AG04449 (cell line): Measurements from ENCODE around the gene IMMP2L.

Experiments
- CTCF ChIA-PET: fragments of 350-600 bp; formaldehyde crosslinking; extraction: SDS; loops from one replicate; lab custom pipeline; 2021; ENCODE audit warnings: antibody characterized with exemption; lab: Yijun Ruan, JAX
- POLR2A ChIA-PET: fragments of 400-600, 350-600 bp; formaldehyde crosslinking; extraction: SDS; loops from one replicate; lab custom pipeline; 2020; ENCODE audit warnings: antibody characterized with exemption, inconsistent platforms; lab: Yijun Ruan, JAX
- DNase-seq: peaks from one replicate; pipeline ENCODE4 v3.0.0-alpha.2; 2010; ENCODE audit warnings: low read depth, low spot score
- H3K4me3 ChIP-seq: 2 replicates; pipeline ENCODE4 v1.5.1; 2011; ENCODE audit warnings: low read depth, mild to moderate bottlenecking, control low read depth, low read length
- CTCF ChIP-seq: IDR thresholded peaks from one replicate; pipeline ENCODE4 v1.5.1; 2011; ENCODE audit warnings: mild to moderate bottlenecking, moderate library complexity, low read length, control low read depth, inconsistent platforms; ENCODE audit not compliant: insufficient read depth; ENCODE audit errors: missing control alignments

Gene IMMP2L

GRCh38 chr7:111499027-111499426 is 63.3 kb downstream of the IMMP2L start:
- POLR2A ChIA-PET, result no interaction called here
- H3K4me3 ChIP-seq, result no peak overlapping the region
- CTCF ChIA-PET, result interaction anchor here (1.4 kb wide), 2 partner anchors 11 kb away, joined by 3 to 6 read pairs; no protein-coding TSS in a partner anchor
- DNase-seq, result peak; percentile 5
- TF ChIP-seq CTCF, result no peak

DNA sequence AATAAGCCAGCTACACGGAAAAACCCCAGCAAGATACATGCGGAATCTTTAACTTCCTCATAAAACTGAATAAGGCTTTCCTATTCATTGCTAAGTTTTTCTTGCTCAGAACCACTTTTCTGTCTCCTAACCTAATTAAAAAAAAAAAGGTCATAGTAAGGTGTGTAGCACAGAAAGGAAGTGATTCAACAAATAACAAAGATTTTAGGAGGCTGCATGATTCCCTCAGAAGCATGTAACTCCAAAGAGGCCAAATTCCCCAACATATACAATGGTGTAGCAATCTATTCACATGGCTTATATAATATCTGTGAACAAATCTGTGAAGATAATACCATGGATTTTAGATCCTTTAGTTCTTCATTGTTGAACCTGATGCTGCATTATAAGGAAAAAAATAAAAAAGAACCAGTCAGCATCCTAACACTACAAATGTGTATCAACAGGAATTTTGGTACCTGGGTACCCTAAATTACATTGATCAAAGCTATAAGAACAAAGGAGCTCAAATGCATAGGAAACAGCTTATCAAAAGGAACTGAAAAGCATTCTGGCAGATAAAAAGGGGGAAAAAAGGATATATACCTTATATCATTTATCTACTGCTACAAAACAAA is 63.8 kb downstream of the IMMP2L start:
- ChIA-PET POLR2A (no interaction called here), CTCF (interaction anchor here (1.4 kb wide), 2 partner anchors 10 to 11 kb away, joined by 3 to 6 read pairs; no protein-coding TSS in a partner anchor)
- TF ChIP-seq CTCF, result no peak
- no peak overlapping the region for H3K4me3 ChIP-seq
- DNase-seq, result no peak

- POLR2A ChIA-PET, result no interaction called here
- CTCF ChIA-PET, result interaction anchor here (1.1 kb wide), 1 partner anchor 18 kb away, joined by 3 read pairs; no protein-coding TSS in a partner anchor
- no peak for TF ChIP-seq CTCF
- DNase-seq, result no peak
- no peak overlapping the region for H3K4me3 ChIP-seq
Measured at GRCh38 chr7:111495173-111495810, 67.0 kb downstream of the IMMP2L start.

GRCh38 chr7:111492234-111492633 is 70.1 kb downstream of the IMMP2L start:
- POLR2A ChIA-PET, result no interaction called here
- DNase-seq, result no peak
- no peak for TF ChIP-seq CTCF
- CTCF ChIA-PET, result no interaction called here
- no peak overlapping the region for H3K4me3 ChIP-seq

GRCh38 chr7:111486472-111487142 is 75.7 kb downstream of the IMMP2L start:
- TF ChIP-seq CTCF, result peak; percentile 52
- H3K4me3 ChIP-seq, result no peak overlapping the region
- ChIA-PET CTCF (no interaction called here), POLR2A (no interaction called here)
- peak; percentile 9 for DNase-seq
